Chondrocyte (in vitro differentiated cells): ENCODE data around the gene AGTRAP. TPM values are rescaled to one million over a fixed set of nuclear protein-coding genes. Genes with fewer than 3 reads are reported as not detected.

Experiments used
- DNase-seq: peaks from one replicate; pipeline ENCODE4 v3.0.0; 2021; ENCODE audit warnings: mixed read lengths, low spot score
- H3K27ac Mint-ChIP-seq: one replicate; pipeline ENCODE4 v1.8.0; 2021; ENCODE audit warnings: mild to moderate bottlenecking, moderate library complexity, mixed read lengths; ENCODE audit not compliant: unreplicated experiment
- H3K27me3 Mint-ChIP-seq: 2 replicates; pipeline ENCODE4 v1.8.0; 2021; ENCODE audit warnings: low read depth, mixed read lengths
- H3K36me3 Mint-ChIP-seq: 2 replicates; pipeline ENCODE4 v1.8.0; 2021; ENCODE audit warnings: low read depth, mixed read lengths
- H3K4me1 Mint-ChIP-seq: 2 replicates; pipeline ENCODE4 v1.8.0; 2021; ENCODE audit warnings: low read depth, mild to moderate bottlenecking, mixed read lengths
- H3K4me3 Mint-ChIP-seq: one replicate; pipeline ENCODE4 v1.8.0; 2021; ENCODE audit warnings: mild to moderate bottlenecking, moderate library complexity, mixed read lengths; ENCODE audit not compliant: unreplicated experiment
- H3K9me3 Mint-ChIP-seq: 2 replicates; pipeline ENCODE4 v1.8.0; 2021; ENCODE audit warnings: low read depth, mixed read lengths
- total RNA-seq: library from RNA; stranded (reverse); gene quantifications from 3 replicates; pipeline ENCODE4 v1.2.1, GENCODE V29; 2021
- TF ChIP-seq, protein P1 (sequence below): fragments of 200-600 bp; sonication (generic); IDR thresholded peaks from 2 replicates; pipeline ENCODE4 v1.5.0; 2021; ENCODE audit warnings: antibody characterized with exemption, mild to moderate bottlenecking, moderate library complexity

Gene AGTRAP
- total RNA-seq, 1 donor from 2014 or later = 19.8 TPM

DNA sequence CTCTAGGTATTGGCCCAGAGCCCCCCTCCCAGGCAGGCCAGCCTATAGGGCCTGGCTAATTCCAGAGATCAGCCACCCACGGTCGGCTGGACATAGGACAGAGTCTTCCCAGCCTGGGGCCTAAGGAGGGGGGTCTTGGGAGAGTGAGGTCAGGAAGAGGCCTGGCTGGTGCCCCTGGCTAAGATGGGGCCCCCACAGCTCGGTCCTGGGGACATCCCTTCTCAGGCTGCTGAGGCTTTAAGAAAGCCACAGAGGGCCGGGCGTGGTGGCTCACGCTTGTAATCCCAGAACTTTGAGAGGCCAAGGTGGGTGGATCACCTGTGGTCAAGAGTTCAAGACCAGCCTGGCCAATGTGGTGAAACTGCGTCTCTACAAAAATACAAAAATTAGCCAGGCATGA lies 28.6 kb downstream of the AGTRAP start:
- no peak for DNase-seq
- TF ChIP-seq, protein P1, sequence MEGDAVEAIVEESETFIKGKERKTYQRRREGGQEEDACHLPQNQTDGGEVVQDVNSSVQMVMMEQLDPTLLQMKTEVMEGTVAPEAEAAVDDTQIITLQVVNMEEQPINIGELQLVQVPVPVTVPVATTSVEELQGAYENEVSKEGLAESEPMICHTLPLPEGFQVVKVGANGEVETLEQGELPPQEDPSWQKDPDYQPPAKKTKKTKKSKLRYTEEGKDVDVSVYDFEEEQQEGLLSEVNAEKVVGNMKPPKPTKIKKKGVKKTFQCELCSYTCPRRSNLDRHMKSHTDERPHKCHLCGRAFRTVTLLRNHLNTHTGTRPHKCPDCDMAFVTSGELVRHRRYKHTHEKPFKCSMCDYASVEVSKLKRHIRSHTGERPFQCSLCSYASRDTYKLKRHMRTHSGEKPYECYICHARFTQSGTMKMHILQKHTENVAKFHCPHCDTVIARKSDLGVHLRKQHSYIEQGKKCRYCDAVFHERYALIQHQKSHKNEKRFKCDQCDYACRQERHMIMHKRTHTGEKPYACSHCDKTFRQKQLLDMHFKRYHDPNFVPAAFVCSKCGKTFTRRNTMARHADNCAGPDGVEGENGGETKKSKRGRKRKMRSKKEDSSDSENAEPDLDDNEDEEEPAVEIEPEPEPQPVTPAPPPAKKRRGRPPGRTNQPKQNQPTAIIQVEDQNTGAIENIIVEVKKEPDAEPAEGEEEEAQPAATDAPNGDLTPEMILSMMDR = no peak
- Mint-ChIP-seq H3K4me1 (no peaks in the 10 kb centered on the region), H3K36me3 (peaks cover 1% of the 10 kb centered on the region), H3K4me3 (no peak overlapping the region), H3K27ac (no peak overlapping the region), H3K27me3 (peaks cover 24% of the 10 kb centered on the region), H3K9me3 (no peaks in the 10 kb centered on the region)

DNA sequence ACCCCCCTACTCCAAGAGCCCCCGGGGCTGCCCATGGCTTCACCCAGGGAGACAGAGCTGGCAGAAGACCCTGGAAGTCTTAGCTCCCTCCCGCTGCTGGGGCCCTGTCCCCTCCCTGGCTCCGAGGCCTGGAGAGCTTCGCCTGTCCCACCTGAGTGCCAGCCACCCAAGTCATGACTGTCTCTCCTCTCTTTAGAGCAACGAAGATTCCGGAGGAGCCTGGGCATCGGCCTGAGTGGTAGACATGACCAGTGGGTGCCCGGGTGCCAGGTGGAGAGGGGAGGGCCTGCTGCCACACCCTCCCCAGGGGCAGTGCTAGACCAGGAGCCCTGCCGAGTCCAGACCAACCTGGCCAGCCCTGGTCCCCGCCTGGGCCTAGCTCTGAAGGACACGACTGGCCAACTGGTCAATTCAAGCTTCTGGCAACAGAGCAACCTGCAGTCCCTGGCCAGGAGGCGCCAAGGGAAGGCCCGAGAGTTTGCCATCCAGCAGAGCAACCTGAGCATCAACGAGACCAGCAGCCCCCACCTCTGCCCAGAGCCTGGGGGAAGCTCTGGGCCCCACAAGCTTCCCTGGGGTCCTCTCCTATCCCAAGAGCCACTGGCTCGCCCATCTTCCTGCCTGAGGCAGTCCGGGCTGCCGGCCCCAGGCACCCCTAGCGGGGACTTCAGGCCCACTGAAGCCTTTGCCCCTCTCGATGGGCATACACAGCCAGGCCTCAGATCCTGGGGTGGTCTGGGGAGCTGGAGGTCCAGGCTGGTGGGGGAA lies 29.9 kb downstream of the AGTRAP start:
- peaks cover 24% of the 10 kb centered on the region for H3K27me3 Mint-ChIP-seq
- no peaks in the 10 kb centered on the region for H3K4me1 Mint-ChIP-seq
- H3K36me3 Mint-ChIP-seq = peaks cover 1% of the 10 kb centered on the region
- TF ChIP-seq, protein P1 = no peak
- no peak for DNase-seq
- no peak overlapping the region for H3K4me3 Mint-ChIP-seq
- H3K27ac Mint-ChIP-seq = no peak overlapping the region
- H3K9me3 Mint-ChIP-seq = no peaks in the 10 kb centered on the region

DNA sequence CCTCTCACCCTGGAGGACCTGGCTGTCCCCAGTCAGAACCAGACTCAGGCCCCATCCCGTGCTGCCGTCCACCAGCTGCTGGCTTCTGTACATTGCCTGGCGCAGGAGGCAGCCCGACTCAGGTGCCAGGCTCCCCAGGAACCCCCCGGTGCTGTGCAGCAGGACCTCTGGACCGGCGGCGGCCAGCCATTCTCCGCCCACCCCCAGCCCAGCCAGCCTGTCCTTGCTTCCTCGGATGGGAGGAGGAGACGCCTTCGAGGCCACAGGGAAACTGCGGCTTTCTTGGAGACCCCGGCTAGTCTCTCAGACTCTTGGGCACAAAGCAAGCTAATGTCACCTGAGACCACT lies 30.5 kb downstream of the AGTRAP start:
- Mint-ChIP-seq H3K4me1 (no peaks in the 10 kb centered on the region), H3K4me3 (no peak overlapping the region), H3K36me3 (no peaks in the 10 kb centered on the region), H3K27me3 (peaks cover 20% of the 10 kb centered on the region), H3K27ac (no peak overlapping the region), H3K9me3 (no peaks in the 10 kb centered on the region)
- no peak for DNase-seq
- TF ChIP-seq, protein P1 = no peak

DNA sequence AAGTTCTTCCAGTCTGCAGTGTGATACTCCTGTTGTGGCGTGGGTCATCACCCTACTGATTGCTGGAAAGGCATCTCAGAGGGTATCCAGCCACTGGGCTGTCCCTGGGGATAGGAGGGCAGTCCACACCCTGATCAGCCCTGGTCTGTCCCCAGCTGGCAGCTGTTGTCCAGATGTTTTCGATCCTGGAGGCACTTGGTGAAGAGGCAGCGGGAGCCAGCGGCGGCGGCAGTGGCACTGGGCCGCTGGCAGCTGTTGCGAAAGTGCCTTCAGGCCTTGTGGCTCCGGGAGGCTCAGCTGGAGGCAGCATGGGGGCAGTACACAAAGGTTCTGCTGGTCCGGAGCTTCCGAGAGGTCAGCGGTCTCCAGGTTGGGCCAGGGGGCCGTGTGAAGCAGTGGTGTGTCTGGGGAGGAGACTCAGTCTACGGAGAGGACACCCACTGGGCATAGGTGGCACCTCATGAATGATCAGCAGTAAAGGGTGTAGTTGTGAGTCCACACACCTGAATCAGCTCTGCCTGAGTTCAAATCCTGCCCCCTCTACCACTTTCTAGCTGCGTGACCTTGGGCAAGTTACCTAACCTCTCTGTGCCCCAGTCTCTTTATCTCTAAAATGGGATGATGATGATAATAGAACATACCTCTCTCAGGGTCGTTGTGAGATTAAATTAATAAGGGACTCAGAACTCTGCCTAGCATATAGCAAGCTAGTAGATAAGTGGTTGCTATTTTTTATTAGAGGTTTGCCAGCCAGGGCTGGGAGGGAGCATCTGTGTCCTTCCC lies 32.2 kb downstream of the AGTRAP start:
- H3K36me3 Mint-ChIP-seq = no peaks in the 10 kb centered on the region
- no peak overlapping the region for H3K27ac Mint-ChIP-seq
- H3K9me3 Mint-ChIP-seq = no peaks in the 10 kb centered on the region
- H3K27me3 Mint-ChIP-seq = peaks cover 8% of the 10 kb centered on the region
- no peak for DNase-seq
- TF ChIP-seq, protein P1 = no peak
- H3K4me1 Mint-ChIP-seq = no peaks in the 10 kb centered on the region
- H3K4me3 Mint-ChIP-seq = no peak overlapping the region

DNA sequence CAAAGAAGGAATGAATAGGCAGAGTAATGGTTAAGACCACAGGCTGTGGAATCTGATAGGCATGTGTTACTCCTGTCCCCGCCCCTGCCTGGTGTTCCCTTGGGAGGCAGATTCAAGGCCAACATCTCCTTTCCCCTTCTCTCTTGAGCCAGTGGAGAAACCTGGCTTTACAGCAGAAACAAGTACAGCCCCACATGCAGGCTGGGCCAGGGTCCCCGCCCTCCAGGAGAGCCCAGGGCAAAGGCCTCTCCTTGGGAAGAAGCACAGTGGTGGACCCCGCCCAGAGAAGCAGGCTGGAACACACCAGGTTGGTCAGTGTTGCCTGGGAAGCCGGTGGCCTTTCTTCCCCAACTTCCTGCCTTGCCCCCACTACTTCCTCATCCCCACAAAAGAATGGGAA lies 32.9 kb downstream of the AGTRAP start:
- Mint-ChIP-seq H3K27ac (no peak overlapping the region), H3K27me3 (peaks cover 6% of the 10 kb centered on the region), H3K4me3 (no peak overlapping the region), H3K36me3 (no peaks in the 10 kb centered on the region), H3K4me1 (no peaks in the 10 kb centered on the region), H3K9me3 (no peaks in the 10 kb centered on the region)
- no peak for DNase-seq
- TF ChIP-seq, protein P1 = no peak
